DMS114 treated with DMSO at 0.1 percent for 48 hours (cell line): ENCODE results near the gene DPP8.

Experiments
- DNase-seq: peaks from one replicate; lab custom pipeline; 2025; ENCODE audit not compliant: unreplicated experiment; lab: John Stamatoyannopoulos, UW

DPP8 gene

DNA sequence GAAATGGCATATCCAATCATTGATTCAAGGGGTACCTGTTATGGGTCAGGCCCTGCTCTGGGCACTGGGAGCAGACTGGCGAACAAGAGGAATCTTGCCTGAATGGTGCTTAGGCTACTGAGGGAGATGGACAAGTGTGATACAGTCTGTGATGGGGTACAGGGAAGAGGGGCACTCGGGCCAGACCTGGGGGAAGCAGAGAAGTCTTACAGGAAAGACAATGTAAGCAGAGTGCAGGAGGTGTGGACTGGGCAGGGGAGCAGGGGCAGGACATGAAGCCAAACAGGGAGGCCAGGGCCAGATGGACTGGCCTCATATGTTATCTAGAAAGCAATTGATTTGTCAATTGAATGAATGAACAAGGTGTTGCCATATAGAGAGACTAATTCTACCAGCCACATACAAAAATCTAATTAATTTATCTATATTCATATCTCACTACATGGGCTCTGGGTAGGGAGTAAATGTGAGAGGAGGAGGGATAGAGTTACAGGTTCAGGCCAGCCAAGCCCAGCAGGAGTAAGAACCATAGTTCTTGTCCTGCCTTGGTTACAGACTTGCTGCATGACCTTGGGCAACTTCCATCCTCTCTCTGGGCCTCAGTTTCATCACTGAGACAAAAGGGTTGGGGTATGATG is 91.2 kb downstream of the DPP8 start:
- no peak for DNase-seq

DNA sequence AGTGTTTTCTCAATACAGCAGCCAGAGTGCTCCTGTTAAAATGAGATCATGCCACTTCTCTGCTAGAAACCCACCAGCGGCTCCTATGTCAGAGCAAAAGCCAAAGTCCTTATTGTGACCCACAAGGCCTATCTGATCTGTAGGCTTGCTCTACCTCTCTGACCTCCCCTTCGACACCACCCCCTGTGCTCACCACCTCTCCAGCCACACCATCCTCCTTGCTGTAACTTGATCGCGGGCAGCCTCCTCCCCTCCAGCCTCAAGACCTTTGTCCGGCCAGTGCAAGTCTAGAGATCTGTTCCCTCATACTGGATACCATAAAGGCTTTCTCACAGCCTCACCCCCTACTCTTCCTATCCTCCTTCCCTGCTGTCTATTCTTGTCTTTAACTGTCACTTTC is 92.8 kb downstream of the DPP8 start:
- no peak for DNase-seq

DNA sequence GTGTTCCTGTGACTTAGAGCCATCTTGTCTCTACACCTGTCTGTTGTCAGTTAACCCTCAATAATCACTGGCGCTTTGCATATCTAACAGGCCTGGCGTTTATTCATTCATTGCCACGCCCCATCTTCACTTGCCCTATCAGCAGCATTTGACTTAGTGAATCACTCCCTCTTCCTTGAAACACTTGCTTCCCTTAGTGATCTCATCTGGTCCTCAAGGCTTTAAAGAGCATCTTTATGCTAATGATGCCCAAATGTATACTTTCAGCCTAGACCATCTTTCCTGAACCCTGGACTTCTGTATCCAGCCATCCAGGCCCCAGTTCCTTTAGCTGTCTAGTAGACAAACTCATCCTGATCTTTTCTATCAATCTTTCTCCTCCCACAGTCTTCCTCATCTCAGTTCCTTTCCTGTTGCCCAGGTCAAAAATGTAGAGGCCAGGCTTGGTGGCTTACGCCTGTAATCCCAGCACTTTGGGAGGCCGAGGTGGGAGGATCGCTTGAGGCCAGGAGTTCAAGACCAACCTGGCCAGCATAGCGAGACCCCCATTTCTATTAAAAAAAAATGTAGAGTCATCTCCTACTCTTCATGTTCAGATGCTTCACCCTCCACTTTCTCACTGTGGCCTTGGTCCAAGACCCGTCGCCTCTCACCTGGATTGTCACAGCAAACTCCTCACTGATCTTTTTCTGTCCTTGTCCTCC is 93.4 kb downstream of the DPP8 start:
- no peak for DNase-seq

DNA sequence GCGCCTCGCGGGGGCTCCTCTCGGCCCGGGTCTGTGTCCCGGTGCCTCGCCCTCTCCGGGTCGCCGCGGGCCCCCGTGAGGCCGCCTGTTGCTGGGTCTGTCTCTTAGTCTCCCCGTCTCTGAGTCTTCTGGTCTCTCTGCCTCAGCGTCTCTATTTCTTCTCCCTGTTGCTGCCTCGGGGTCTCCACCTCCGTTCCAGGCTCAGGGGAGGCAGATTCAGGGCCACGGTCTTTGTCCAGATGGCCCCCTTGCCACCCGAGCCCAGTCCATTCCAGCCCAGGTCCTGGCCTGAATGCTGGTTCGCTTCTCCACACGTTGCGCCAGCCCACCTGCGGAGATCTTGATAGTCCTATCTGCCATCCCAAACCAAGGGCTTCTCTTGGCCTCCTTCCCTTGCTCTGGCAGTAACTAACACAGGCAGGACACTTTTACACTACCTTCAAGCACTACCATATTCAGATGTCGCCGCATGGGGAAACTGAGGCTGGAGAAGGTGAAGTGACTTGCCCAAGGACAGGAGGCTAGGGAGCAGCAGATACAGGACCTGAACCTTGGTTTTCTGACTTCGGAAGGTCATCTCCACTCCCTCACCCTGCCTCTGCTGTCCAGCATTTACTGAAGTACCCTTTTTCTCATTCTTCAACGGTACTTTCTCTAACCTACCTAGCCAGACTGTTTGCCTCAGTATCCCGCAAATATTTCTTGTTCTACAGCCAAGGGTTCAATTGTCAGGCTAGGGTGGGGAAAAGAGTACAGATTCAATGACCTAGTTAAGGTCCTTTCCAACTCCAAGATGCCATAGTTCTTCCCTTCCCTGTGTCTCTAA is 94.1 kb downstream of the DPP8 start:
- DNase-seq, result no peak

DNA sequence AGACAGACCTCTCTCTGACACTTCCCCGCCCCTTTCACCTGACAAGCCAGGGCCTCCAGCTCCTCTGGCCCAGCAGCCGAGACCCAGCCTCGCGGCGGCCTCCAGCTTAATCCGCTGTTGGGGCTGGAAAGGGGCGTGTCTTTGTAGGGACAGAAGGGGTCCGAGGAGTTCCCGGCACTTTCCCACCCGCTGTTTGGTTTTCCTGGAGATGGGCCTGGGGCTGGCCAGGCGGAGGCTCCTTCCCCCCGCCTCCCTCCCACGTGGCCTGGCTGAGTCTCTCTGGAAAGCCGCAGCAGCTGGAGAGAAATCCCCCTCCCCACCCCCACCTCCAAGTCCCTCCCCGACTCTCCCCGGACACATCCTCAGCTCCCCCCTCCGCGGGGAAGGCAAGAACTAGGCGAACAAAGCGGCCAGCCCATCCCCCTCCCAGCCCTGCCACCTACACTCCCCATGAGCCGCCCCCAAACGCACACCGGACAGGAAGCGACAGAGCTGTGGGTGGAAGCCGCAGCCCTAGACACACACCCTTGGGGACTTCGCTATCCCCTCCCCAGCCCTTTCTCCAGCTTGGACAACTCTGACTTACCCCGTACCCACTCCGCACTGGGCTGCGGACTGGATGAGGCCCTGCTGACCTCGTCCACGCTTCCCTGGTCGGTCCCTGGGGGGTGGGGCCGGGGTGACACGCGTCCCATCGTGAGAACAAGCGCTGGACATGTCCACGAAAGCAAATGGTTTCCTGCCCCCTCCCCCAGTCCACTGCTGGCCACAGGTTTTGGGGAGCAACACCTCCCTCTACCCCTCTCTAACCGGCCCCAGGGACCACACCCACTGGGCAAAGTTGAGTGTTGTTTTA is 95.9 kb downstream of the DPP8 start:
- DNase-seq, result peak; percentile 30

DNA sequence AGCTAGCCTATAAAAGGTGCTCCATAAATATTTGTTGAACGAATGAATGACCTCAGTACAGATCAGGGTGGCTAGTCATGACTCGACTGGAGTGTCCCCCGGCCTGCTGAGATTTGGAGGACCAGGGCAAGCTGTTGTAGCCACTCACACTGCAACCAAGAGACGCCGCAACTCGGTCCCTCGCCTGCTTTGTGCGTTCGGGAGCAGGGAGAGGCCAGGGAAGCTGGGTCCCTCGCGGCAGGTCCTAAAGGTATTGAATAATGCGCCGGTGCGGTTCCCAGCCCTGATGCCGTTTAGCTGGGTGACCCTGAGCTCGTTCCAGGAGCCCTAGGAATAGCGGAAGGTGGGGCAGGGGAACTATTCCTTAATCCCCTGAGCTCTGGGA is 96.5 kb downstream of the DPP8 start:
- DNase-seq, result no peak

DNA sequence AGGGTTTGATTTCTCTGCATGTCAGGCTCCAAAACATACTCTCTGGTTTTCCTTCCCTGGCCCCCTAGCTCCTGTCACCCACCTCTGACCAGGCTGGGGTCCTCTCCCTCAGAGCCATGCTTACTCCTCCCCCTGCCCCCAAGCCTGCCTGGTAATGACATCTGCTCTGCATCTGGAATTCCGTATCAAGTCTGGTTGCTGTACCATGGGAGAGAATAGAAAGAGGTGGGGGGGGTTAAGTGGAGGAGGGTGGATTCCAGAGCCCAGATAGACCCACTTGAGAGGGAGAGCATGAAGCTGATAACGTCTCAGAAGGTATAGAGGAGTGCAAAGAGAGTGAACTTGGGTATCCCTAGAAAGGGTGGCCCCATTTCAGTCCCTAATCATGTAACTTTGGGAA is 98.9 kb downstream of the DPP8 start:
- no peak for DNase-seq

DNA sequence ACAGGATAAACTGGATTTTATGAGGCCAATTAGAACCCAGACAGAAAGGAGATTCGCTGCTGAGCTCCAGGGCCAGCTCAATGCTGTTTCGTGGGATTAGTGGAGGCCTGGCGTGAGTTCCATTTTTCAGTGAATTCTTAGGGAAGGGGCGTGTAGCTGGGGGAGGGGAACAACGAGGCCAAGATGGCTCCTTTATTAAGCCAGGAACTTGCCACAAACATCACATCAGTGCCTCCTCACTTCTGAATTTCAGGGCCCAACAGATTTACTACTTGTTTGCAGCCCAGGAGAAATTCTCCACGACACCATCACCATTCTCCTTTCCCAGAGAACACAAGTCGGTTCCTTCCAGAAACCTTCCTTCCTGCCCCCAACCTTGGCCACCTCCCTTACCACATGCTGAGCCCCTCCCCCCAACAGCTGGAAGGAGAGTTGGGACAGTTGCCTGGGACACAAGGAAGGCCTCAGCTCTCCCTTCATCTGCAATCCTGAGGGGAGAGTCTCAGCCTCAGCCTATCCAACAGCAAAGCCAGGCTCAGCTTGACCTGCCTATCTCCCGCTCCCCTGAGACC is 100.6 kb downstream of the DPP8 start:
- no peak for DNase-seq

DNA sequence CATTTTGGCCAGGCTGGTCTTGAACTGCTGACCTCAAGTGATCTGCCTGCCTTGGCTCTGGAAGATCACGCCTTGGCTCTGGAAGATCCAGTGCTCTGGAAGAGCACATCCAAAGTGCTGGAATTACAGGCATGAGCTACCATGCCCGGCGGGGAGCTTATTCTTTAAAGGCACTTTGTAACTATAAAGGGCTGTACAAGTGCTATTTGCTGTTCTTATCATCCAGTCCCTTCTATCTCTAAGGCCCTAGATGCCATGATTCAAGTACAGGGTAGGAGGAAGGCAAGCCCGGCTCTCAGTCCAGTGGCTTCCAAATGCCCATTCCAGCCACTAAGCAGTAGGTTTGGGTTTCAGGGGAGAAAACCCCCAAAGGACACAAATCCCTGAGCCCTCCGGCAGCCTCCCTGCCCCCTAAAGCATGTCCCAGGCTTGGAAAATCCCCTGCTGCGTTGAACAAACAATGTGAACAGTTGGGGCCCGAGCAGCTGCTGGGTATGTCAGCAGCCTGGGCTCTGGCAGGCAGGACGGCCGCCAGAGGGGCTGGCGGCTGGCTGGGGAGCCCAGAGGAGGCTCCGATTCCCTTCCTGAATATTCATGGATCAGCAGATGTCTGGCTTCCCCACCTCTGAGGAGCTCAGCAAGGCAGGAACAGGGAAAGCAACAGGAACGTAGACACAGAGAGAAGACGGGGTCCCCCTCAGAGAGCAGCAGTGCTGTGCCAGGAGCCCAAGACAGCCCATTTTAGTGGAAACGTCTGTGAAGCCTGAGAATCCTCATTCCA is 102.5 kb downstream of the DPP8 start:
- DNase-seq, result no peak

DNA sequence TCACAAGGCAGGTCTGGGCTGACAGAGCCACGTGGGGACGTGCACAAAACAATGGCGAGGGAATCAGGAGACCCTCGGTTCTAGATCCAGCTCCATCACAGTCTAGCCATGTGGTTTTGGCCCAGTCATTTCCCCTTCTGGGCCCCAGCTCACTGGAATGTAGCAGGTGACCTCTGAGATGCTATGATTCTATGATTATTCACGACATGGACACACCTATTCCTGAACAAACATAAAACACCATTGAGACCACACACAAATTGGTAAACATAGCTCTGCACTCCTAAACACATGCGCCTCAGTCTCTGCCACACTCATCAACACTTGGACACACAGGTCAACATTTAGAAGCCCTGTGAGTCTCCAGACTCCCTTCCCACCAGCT is 103.7 kb downstream of the DPP8 start:
- no peak for DNase-seq

DNA sequence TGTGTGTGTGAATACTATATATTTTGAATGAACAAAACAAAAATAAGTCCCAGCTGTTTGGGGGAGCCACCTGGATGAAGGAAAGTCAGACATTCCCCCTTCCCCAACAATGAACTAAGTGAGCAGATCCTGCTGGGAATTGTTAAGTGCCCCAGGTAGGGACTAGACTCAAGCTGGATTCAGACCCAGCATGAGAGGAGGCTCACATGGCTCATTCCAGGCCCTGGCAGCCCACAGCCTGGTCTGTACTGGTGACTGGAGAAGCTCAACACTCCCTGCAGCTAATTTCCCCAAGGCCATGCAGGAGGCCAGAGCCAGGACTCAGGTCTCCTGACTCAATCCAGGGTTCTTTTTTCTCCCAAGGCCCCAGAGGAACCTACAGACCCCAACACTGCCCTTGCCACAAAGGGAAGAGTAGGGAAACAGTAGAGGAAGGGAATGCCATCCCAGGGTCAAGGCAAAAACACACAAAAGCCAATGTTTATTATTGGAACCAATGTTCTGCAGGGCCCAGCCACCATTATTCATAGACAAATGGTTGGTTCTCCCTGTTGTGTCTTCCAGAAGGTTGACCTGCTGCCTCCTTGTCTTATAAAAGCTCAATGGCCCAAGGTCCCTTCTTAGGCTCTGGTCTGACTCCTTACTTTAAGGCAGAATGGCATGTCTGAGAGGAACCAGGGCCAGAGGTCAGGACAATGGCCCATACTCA is 104.3 kb downstream of the DPP8 start:
- DNase-seq, result no peak

DNA sequence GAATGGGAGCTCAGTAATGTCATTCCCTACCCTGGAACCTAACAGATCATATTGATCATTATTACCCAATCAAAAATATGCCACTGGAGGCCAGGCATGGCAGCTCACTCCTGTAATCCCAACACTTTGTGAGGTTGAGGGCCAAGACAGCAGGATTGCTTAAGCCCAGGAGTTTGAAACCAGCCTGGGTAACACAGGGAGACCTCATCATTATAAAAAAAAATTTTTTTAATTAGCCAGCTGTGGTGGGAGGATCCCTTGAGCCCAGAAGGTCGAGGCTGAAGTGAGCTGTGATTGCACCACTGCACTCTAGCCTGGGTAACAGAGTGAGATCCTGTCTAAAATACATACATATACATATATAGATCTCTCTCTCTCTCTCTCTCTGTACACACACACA is 104.9 kb downstream of the DPP8 start:
- no peak for DNase-seq

DNA sequence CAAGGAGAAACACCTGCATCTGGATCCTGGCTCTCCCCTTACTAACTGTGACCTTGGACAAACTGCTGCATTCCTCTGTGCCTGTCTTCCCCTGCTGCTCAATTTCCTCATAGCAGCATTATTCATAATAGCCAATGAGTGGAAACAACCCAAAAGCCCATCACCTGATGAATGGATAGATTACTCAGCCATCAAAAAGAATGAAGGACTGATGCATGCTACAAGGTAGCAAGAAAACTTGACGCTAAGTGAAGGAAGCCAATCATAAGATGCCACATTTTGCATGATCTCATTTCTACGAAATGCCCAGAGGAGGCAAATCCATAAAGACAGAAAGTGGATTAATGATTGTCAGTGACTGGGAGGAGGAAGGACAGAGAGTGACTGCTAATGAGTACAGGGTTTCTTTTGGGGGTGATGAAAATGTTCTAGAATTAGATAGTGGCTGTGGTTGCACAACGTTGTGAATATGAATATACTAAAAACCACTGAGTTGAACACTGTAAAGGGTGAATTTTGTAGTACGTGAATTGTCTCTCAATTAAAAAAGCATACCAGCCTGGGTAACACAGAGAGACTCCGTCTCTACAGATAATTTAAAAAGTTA is 105.9 kb downstream of the DPP8 start:
- DNase-seq, result no peak

DNA sequence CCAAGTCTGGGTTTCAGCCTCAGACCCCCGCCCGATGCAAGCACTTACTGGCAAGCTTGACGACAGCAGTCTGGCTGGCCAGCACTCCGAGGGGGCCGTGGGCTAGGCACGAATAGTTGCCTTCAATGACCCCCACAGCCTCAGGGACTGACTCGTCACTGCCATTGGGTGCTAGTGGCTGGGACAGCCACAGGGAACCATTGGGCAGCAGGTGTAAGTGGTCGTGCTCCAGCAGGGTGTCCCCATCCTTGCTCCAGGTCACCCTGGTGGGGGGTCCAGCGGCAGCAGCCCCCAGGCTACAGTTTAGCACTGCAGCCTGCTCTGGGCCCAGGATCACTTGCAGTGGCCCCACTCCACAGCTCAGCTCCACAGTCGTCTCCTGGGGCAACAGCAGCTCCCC is 106.5 kb downstream of the DPP8 start:
- DNase-seq, result no peak

DNA sequence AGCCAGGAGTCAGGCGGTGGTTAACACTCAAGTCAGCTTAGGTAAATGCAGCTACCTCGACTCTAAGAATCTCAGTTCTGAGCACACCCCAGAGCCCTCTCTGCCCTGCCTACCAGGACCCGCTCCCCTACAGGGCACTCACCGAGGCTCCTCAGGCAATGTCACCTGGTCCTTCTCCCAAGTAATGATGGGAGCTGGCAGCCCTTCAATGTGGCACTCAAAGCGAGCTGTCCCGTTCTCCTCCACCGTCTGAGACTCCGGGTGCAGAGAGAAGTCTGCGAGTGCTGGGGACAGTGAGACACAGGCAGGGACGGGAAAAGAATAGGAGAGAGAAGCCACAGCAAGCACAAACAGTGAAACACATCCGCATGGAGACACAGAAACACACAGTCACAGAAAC is 107.5 kb downstream of the DPP8 start:
- DNase-seq, result no peak

DNA sequence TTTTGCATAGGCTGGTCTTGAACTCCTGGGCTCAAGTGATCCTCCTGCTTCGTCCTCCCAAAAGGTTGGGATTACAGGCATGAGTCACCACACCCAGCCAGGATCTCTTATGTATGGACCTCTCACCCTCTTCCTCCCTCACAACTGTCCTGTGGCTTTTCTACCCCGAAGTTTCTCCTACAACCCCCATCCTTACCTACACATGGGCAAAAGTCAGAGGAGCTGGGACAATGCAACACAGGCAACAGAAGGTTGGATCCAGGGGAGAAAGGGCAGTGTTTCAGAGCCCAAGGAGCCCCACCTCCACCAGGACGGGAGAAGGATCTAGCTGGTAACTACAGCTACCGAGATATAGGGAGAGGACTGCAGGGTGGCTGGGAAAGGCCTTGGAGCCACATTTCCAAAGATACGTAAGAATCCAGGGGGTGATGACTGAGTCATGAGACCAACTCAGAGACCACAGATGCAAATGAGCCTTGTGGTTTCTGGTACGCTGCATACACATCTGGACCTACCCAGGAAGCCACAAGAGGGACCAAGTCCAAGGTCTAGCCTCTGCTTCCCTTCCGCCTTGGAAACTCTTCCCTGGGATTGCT is 108.4 kb downstream of the DPP8 start:
- DNase-seq, result no peak

DNA sequence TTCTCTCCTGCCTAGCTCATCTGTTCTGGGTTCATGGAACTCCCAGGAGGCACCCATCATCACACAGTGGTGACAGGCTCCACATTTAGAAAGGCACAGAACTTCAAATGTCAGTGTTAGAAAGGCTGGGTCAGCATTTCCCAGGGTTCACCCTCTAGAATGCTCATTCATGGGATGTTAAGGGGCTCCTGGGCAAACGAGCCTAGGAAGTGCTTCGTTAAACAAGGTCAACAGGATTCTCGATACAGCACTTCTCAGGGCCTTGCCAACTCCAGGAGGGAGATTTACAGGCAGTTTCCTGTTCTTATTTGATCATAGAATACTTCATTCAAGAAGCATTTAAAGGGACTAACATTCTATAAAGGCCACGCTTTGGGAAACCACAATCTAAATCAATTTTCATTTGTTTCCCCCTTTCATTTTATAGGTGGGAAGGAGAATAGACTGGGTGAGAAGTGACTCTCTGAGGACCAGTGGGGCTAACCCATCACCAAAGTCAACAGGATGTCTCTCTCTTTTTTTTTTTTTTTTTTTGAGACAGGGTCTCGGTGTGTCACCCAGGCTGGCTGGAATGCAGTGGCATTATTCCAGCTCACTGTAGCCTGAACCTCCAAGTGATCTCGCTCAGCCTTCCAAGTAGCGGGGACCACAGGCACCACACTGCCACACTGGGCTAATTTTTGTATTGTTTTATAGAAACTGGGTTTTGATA is 109.0 kb downstream of the DPP8 start:
- no peak for DNase-seq

DNA sequence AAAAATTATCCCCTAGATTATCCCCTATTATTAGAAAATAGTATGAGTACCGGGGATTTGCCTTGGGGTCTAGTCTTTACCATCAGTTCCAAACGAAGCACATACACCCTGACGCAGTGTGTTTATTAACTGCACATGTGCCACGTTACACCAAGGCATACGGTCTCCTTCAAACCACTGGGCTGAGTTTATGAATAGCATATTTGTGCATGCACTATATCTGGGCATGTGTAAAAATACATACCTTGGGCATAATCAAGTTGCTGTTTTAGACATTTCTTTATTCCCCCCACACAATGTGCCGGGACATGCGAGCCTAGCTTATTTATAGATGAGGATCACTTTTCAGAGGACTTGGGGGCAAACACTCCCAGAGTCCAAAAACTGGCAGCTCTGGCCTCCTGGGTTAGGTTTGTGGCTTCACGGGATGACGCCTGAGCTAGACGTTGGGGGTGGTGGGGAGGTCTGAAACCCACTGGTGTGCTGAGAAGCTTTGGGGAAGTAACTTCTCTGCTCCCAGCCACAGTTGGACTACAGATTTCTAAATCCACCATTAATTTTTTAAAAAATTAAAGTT is 111.0 kb downstream of the DPP8 start:
- DNase-seq, result no peak
